Omental fat pad (tissue), 4 donors: Measurements from ENCODE around the gene RHO. TPM values are rescaled to one million over a fixed set of nuclear protein-coding genes. Genes with fewer than 3 reads are reported as not detected.
"Not testable (repeated sequence)": the region's sequence is repeated elsewhere in the genome, so short reads cannot be mapped to it uniquely, and the experiment has no call there.

ENCODE experiments used
- ATAC-seq: fragments of 150-250 bp; one replicate; pipeline ENCODE4 v1.9.1; 2016; ENCODE audit warnings: mild to moderate bottlenecking, moderate library complexity; ENCODE audit not compliant: low FRiP score
- DNase-seq: peaks from one replicate; pipeline ENCODE4 v3.0.0-alpha.2; 2019; ENCODE audit warnings: low spot score
- CTCF ChIP-seq, 3 donors: fragments of 450-650 bp; IDR thresholded peaks; one replicate each; pipeline ENCODE4 v1.5.1; 2016 to 2017; ENCODE audit warnings: antibody characterized with exemption in 3 of 3, mild to moderate bottlenecking in 3 of 3, moderate library complexity in 2 of 3
- total RNA-seq, 4 donors: library from RNA; depleted of rRNA; stranded (reverse); fragments of >200 nt; gene quantifications; one replicate each; pipeline ENCODE4 v1.1.0, GENCODE V29; 2016

Gene RHO
- total RNA-seq, 4 donors from 2014 or later: 0.28 TPM; not detected in 3

- ATAC-seq: no peak
- DNase-seq: no peak
- no peak for TF ChIP-seq CTCF (IDR thresholded peaks at IDR 0.05)
Observed at GRCh38 chr3:129505341-129505740, 23.1 kb upstream of the RHO start.

- no peak for TF ChIP-seq CTCF (IDR thresholded peaks at IDR 0.05)
- DNase-seq (no peak), ATAC-seq (no peak)
Observed at GRCh38 chr3:129506231-129506742, 22.2 kb upstream of the RHO start.

GRCh38 chr3:129507181-129507831 lies 21.1 kb upstream of the RHO start:
- ATAC-seq (no peak), DNase-seq (no peak)
- no peak for TF ChIP-seq CTCF (IDR thresholded peaks at IDR 0.05)

- no peak for TF ChIP-seq CTCF (IDR thresholded peaks at IDR 0.05)
- DNase-seq (no peak), ATAC-seq (no peak)
Observed at GRCh38 chr3:129512595-129512994, 15.8 kb upstream of the RHO start.

GRCh38 chr3:129513705-129514104 lies 14.7 kb upstream of the RHO start:
- no peak for DNase-seq
- no peak for ATAC-seq
- no peak for TF ChIP-seq CTCF (IDR thresholded peaks at IDR 0.05)

- no peak for DNase-seq
- no peak for TF ChIP-seq CTCF (IDR thresholded peaks at IDR 0.05)
- ATAC-seq: no peak
Observed at GRCh38 chr3:129514110-129514509, 14.3 kb upstream of the RHO start.

GRCh38 chr3:129514563-129514962 lies 13.9 kb upstream of the RHO start:
- ATAC-seq: no peak
- DNase-seq: no peak
- no peak for TF ChIP-seq CTCF (IDR thresholded peaks at IDR 0.05)

GRCh38 chr3:129515108-129515820 lies 13.2 kb upstream of the RHO start:
- not testable (repeated sequence) for ATAC-seq, DNase-seq

GRCh38 chr3:129515821-129516432 lies 12.5 kb upstream of the RHO start:
- not testable (repeated sequence) for DNase-seq

More at GRCh38 chr3:129515821-129516432, 12.5 kb upstream of the RHO start:
- ATAC-seq: not testable (repeated sequence)
